Right lobe of liver (tissue), 4 donors: ENCODE results near the gene SLC22A23.

ENCODE experiments used
- POLR2A ChIP-seq: fragments of 450-650 bp; IDR thresholded peaks from one replicate; pipeline ENCODE4 v1.6.1; 2017; ENCODE audit warnings: antibody characterized with exemption, mild to moderate bottlenecking
- TF ChIP-seq, protein P1 (sequence below), 4 donors: fragments of 200-600 bp in 3 of 4; fragments of 450-650 bp in 1 of 4; IDR thresholded peaks; one replicate each; pipeline versions ENCODE4 v1.5.1 to v1.8.0; 2016 to 2022; ENCODE audit warnings: antibody characterized with exemption in 4 of 4, mild to moderate bottlenecking in 2 of 4
- donor health status: DM: no; HTN: no; CAD: no.
- donor health status: DM: no; HTN: no; CAD: no.
- donor health status: DM: no; HTN: yes; CAD: no.

- no peak for TF ChIP-seq POLR2A
- TF ChIP-seq, protein P1, sequence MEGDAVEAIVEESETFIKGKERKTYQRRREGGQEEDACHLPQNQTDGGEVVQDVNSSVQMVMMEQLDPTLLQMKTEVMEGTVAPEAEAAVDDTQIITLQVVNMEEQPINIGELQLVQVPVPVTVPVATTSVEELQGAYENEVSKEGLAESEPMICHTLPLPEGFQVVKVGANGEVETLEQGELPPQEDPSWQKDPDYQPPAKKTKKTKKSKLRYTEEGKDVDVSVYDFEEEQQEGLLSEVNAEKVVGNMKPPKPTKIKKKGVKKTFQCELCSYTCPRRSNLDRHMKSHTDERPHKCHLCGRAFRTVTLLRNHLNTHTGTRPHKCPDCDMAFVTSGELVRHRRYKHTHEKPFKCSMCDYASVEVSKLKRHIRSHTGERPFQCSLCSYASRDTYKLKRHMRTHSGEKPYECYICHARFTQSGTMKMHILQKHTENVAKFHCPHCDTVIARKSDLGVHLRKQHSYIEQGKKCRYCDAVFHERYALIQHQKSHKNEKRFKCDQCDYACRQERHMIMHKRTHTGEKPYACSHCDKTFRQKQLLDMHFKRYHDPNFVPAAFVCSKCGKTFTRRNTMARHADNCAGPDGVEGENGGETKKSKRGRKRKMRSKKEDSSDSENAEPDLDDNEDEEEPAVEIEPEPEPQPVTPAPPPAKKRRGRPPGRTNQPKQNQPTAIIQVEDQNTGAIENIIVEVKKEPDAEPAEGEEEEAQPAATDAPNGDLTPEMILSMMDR (IDR thresholded peaks at IDR 0.05), result no peak
These were observed 71.1 kb downstream of the SLC22A23 start for GRCh38 chr6:3385660-3386151.
